H4 (cell line): ENCODE data around the gene IFITM1. TPM values are rescaled to one million over a fixed set of nuclear protein-coding genes. Genes with fewer than 3 reads are reported as not detected.
"Not testable (repeated sequence)": the region's sequence is repeated elsewhere in the genome, so short reads cannot be mapped to it uniquely, and the experiment has no call there.

ENCODE experiments used
- DNase-seq: peaks from one replicate; pipeline ENCODE4 v3.0.0-alpha.2; 2015; ENCODE audit warnings: low spot score
- total RNA-seq: library from RNA; depleted of rRNA; stranded (reverse); fragments of >200 nt; shearing (Covaris generic); gene quantifications from 2 replicates; pipeline ENCODE4 v1.2.3, GENCODE V29; 2014

Gene IFITM1
- total RNA-seq, 1 experiment from 2014 or later = 179 TPM

DNA sequence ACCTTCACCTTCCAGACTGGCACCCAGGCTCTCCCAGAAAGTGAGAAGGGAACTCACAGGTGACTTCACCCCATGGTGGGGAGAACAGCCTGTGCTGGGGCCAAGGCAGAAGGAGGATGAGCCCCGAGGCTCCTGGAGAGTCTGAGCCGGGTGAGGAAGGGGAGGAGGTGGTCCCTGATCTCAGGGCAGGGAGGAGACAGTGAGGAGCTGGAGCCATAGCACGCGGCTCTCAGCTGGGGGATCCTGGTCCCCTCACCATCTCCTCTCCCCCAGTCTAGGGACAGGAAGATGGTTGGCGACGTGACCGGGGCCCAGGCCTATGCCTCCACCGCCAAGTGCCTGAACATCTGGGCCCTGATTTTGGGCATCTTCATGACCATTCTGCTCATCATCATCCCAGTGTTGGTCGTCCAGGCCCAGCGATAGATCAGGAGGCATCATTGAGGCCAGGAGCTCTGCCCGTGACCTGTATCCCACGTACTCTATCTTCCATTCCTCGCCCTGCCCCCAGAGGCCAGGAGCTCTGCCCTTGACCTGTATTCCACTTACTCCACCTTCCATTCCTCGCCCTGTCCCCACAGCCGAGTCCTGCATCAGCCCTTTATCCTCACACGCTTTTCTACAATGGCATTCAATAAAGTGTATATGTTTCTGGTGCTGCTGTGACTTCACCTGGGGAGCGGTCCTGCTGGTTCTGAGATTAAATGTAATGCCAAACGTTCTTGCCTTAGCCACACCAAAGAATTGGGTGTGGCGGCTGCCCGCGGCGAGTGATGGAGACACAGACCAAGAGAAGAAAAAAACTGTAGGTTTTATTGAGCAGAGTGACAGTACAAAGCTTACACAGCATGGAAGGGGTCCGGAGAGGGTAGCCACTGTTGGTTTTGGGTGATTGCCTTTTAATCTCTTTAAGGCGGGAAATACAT lies 4.8 kb upstream of the IFITM1 start:
- not testable (repeated sequence) for DNase-seq

- not testable (repeated sequence) for DNase-seq
Measured at GRCh38 chr11:309979-310572, 3.8 kb upstream of the IFITM1 start.

GRCh38 chr11:311013-311748 lies 2.7 kb upstream of the IFITM1 start:
- DNase-seq = not testable (repeated sequence)

DNA sequence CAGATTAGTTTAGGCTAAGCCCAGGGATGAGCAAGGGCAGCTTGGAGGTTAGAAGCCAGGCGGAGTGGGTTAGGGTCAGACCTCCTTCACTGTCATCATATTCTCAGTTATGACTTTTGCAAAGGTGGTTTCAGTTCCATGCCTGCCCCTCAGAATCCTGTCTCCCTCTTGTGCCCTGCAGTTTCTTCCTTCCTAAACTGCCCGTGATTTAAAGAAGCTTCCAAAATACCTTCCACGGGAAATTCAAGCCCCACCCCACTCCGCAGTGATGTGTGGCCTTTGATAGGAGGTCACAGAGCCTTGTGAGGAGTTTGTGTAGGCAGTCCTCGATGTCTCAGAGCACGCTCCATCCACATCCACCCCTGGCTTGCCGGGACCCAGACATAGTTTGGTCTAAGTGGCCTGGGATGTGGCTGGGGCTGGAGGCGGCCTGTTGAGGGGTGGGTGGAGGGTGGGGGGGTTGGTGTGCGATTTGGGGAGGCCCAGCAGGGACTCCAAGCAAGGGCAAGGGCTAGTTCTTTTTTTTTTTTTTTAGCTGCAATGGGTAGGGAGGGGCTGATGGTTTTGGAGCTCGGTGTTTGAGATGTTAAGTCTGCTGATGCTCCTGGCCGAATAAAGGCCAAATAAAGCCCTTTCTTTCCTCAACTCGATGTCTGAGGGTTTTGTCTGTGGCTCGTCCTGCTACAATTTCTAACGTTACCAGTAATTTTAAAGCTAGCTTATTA lies 1.6 kb upstream of the IFITM1 start:
- no peak for DNase-seq

DNA sequence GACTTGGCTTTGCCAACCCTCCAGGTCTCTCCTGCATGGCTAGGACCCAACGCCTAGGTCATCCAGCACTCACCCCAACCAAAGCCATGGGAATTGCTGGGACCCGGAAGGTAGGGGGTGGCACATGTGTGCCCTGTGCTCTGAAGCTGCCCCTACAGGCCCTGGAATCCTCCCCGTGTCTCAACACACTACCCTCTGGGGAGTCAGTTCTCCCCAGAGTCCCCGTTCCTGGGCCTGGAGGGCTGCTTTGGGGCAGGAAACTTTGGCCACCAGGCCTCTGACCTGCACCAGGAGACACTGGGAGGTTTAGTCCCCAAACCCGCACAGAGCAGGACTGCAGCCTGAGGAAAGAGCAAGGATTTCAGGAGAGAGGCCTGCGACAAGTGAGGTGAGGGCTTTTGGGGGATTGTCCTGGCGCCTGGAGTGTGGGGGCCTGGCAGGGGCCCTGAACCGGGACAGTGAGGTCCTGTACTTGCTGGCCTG lies 495 bp upstream of the IFITM1 start:
- DNase-seq = no peak

GRCh38 chr11:314554-314875 lies 675 bp downstream of the IFITM1 start:
- not testable (repeated sequence) for DNase-seq

DNA sequence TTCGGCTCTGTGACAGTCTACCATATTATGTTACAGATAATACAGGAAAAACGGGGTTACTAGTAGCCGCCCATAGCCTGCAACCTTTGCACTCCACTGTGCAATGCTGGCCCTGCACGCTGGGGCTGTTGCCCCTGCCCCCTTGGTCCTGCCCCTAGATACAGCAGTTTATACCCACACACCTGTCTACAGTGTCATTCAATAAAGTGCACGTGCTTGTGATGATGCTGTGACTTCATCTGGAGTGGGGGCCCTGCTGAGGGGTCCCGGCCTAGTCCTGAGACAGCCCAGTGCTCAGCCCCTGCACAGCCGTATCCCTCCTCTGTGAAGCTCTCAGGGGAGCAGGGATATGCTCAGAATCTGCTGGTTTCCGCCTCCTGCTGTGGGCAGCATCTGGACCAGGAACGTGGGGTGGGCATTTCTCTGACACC lies 1.2 kb downstream of the IFITM1 start:
- no peak for DNase-seq

GRCh38 chr11:315516-315994 lies 1.7 kb downstream of the IFITM1 start:
- no peak for DNase-seq

- DNase-seq = no peak
Measured at GRCh38 chr11:316031-316701, 2.3 kb downstream of the IFITM1 start.

DNA sequence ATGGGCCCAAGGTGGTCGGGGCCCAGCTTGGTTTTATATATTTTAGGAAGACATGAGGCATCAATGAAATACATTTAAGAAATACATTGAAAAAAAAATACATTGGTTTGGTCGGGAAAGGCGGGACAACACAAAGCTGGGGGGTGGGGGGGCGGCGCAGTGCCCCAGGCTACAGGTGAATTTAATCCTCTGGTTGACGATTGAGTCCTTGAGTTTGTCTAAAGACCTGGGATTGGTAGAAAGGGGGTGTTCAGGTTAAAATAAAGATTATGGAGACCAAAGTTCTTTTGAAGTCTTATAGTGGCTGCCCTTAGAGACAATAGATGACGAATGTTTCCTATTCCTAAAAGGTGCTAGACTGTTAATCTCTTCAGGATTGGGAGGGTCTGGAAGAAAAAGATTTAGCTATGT lies 3.1 kb downstream of the IFITM1 start:
- DNase-seq = no peak

DNA sequence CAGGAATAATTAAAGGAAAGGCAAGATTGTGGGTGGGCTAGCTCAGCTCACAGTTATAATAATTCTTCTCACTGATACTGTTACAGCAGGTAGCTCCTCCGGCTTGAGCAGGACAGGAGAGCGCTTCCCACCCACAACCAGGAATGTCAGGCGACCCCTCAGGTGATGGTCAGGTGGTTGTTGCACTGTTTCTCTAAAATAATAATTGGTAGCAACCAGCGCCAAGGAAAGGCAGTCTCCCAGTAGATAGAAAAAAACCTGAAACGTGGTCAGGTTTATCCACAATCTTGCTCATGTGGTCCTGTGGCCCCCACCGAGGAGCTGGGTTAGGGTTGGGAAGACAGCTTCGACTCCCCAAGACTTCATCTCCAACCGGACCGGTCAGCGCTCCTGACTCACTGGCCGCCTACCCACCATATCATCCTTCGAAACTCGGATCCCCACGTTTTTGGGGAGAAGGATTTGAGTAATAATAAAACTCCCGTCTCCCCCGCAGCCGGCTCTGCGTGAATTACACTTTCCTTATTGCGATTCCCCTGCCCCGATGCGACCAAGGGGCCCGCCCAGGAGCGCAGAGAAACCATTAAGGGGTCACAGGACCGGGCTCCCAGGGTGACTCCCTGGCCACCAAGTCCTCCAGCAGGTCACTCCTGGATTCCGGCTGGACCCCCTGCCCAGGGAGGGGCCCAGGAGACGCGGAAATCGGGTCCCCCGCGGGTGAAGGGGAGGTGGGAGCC lies 4.0 kb downstream of the IFITM1 start:
- not testable (repeated sequence) for DNase-seq

DNA sequence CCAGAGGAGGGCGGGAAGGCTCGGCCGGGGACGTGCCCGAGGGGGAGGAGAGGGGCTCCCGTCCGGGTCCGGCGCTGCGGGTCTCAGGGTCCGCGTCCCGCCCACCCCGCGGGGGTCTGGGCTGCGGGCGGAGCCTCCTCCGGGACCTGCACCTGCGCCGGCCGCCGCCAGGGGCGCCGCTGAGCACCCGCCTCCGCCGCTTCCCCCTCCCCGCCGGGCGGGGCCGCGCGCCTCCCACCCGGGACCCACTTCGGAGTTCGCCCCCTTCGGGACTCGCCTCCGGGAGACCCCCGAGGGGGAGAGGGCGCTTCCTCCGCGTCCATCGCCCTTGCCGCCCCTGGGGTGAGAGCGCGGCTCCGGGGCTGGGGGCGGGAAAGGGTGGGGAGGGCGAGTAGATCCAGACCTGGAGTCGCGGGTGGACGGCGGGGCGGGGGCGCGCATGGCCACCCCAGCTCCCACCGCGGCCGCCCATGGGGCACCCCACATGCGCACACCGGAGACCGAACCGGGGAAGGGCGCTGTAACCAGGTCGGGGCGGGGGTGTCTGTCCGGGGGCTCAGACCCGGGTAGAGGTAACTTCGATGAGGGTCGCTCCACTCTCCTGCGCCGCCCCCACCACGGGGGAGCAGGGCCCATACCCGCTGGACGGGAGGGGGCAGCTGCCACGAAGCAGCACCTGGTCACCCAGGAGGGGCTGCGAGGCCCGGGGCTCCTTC lies 4.7 kb downstream of the IFITM1 start:
- not testable (repeated sequence) for DNase-seq

DNA sequence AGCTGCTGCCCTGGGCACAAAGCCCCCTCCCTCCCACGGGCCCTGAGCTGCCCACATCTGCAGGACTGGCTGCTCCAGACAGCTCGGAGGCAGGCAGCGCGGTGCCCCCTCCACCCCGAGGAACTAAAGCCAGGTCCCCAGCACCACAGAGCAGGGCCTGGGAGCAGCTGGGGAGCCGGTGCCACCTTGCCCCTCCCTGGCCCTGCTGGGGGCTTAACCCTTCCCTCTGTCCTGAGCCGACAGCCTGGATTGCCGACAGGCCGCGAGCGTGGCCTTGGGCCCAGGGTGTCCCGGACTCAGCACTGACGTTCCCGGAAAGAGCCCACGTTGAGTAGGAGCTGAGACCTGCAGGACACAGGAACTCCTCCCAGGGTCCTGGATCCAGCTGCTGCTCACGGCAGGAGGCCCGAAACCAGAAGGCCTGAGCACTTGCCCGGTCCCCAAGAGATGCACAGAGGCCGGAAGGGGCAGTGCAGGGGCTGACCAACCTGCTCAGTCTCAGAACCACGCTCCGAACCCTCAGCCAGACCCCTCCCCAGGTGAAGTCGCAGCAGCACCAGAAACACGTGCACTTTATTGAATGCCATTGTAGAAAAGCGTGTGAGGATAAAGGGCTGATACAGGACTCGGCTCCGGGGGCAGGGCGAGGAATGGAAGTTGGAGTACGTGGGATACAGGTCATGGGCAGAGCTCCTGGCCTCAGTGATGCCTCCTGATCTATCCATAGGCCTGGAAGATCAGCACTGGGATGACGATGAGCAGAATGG lies 5.5 kb downstream of the IFITM1 start:
- DNase-seq = not testable (repeated sequence)

DNA sequence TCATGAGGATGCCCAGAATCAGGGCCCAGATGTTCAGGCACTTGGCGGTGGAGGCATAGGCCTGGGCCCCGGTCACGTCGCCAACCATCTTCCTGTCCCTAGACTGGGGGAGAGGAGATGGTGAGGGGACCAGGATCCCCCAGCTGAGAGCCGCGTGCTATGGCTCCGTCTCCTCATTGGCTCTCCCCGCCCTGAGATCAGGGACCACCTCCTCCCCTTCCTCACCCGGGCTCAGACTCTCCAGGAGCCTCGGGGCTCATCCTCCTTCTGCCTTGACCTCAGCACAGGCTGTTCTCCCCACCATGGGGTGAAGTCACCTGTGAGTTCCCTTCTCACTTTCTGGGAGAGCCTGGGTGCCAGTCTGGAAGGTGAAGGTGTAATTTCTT lies 6.0 kb downstream of the IFITM1 start:
- DNase-seq = not testable (repeated sequence)

DNA sequence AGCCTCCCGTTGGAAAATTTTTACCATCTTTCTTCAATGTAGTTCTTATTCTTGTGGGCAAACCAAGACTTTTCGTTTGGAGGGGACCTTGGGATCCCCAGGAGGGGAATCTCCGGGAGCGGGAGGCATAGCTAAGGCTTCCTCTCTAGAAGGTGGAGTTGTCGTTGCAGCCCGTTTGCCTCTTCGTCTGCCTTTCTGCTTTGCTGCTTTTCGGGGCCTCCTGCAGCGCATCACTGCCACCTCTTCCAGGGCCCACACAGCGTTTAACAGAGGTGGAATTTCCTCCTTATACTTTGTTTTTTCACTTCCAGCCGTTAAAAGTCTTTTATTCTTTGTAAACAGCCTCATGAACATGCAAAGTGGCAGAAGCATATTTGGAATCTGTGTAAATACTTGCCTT lies 10.3 kb downstream of the IFITM1 start:
- DNase-seq = no peak

GRCh38 chr11:324593-325517 lies 11.0 kb downstream of the IFITM1 start:
- not testable (repeated sequence) for DNase-seq

DNA sequence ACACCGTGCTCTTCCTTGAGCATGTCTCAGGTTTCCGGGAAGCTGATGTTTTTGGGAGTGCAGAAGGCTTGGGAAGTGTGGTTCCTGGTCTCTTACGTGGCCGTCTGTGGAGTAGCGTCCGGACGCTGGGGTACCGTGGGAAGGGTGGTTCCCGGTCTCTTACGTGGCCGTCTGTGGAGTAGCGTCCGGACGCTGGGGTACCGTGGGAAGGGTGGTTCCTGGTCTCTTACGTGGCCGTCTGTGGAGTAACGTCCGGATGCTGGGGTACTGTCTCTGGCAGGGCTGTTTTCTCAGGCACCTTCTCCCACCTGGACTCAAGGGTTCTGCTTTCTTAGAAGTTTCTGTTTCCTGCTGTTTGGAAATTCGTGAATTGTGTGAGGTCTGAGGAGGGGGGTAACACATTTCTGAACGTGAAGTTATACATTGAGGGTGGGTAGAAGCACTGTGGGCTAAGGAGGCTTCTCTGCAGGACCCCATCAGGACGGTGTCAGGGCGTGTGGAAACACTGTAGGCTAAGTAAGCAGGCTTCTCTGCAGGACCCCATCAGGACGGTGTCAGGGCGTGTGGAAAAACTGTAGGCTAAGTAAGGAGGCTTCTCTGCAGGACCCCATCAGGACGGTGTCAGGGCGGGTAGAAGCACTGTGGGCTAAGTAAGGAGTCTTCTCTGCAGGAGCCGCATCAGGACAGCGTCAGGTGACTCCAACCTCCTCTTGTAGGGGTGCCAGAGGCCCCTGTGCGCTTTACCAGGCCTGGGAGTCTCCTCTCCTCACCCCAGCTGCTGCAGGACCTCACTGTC lies 12.2 kb downstream of the IFITM1 start:
- no peak for DNase-seq
